Uterus (tissue), 2 donors: ENCODE measurements around the gene FUT6.

Experiments used
- POLR2A ChIP-seq, 2 donors: fragments of 450-650 bp; IDR thresholded peaks; one replicate each; pipeline ENCODE4 v1.6.1; 2016; ENCODE audit warnings: antibody characterized with exemption in 2 of 2, mild to moderate bottlenecking in 1 of 2, moderate library complexity in 1 of 2
- TF ChIP-seq, protein P1 (sequence below), 4 experiments: fragments of 200-600 bp in 2 of 4; fragments of 450-650 bp in 2 of 4; sonication (generic) in 2 of 4; IDR thresholded peaks; one replicate each; pipeline ENCODE4 v1.5.1; 2016 to 2019; ENCODE audit warnings: antibody characterized with exemption in 4 of 4, mild to moderate bottlenecking in 2 of 4, moderate library complexity in 1 of 4

DNA sequence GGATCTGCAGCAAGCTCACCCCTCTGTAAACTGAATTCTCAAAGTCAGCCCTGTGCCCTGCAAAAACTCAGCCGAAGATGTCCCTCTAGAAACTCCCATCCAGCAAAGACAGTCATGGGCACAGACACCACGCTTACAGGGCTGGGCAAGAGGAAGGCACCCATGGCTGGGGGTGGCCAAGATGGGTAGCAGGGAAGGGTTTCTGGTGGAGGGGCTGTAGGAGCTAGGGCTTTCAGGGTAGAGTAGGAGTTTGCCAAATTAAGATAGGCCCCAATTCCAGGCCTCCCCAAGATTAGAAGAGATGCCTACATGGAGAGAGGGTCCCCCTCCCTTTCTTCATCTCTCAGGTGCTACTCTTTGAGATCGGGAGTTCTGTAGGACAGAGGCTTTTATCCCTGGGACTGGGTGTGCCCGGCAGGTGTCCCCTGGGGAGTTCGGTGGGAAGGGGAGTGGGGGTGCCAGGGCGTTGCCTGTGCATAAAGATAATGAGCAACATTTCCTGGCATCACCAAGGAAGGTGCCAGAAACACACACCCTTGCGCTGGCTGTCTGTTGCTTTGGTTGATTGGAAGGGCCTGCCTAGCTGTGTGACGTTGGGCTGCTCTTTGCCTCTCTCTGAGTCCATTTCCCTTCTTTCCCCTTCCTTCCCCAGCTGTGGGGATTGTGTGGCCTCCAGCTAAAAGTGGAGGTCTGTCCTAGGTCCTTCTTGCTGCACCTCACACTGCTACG is 25.2 kb downstream of the FUT6 start:
- TF ChIP-seq, protein P1, sequence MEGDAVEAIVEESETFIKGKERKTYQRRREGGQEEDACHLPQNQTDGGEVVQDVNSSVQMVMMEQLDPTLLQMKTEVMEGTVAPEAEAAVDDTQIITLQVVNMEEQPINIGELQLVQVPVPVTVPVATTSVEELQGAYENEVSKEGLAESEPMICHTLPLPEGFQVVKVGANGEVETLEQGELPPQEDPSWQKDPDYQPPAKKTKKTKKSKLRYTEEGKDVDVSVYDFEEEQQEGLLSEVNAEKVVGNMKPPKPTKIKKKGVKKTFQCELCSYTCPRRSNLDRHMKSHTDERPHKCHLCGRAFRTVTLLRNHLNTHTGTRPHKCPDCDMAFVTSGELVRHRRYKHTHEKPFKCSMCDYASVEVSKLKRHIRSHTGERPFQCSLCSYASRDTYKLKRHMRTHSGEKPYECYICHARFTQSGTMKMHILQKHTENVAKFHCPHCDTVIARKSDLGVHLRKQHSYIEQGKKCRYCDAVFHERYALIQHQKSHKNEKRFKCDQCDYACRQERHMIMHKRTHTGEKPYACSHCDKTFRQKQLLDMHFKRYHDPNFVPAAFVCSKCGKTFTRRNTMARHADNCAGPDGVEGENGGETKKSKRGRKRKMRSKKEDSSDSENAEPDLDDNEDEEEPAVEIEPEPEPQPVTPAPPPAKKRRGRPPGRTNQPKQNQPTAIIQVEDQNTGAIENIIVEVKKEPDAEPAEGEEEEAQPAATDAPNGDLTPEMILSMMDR (IDR thresholded peaks at IDR 0.05): no peak
- no peak for TF ChIP-seq POLR2A (IDR thresholded peaks at IDR 0.05)
